HG02588 (cell line): ENCODE data around the gene SLC26A1.

Experiments
- ATAC-seq: cut with Tn5 transposase; IDR thresholded peaks from one replicate; pipeline ENCODE4 v1.9.1; 2021; ENCODE audit warnings: mild to moderate bottlenecking, moderate library complexity; ENCODE audit not compliant: unreplicated experiment

SLC26A1 gene

DNA sequence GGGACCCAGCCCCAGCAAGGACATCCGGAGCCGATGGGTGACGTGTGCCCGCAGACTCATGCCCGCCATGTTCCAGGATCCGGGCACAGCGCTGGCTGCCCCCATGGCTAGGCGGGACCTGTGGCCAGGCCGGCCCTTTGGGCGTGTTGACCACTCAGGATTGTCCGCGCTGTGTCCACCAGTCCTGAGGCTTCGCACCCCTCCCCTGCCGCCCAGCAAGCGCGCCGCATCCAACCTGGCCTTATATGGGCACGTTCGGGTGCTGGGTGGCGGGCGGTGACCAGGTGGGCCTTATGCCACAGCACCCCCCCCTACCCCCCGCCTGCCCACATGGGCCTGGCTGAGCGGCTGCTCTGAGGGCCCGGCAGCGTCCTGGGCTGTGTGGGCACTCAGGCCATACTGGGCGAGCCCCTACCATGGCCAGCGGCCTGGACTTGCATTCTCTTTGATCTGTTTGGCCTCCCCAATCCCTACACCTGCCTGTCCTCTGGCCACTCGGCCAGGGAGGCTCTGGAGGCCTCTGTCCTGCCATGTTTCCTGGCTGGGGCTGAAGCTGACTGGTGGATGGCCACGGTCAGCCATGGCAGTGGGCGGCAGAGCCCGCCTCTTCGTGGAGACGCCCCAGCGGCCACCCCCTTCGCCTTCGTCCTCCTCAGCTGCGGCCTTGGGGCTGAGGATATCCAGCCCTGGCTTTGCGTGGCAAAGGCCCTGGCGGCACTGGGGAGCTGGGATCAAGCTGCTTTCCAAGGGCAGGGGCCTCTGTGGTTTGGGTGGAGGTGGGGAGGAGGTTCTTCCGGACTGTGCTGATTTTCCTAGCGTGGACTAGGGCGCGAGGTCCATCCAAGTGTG lies 20.2 kb upstream of the SLC26A1 start:
- no peak for ATAC-seq

DNA sequence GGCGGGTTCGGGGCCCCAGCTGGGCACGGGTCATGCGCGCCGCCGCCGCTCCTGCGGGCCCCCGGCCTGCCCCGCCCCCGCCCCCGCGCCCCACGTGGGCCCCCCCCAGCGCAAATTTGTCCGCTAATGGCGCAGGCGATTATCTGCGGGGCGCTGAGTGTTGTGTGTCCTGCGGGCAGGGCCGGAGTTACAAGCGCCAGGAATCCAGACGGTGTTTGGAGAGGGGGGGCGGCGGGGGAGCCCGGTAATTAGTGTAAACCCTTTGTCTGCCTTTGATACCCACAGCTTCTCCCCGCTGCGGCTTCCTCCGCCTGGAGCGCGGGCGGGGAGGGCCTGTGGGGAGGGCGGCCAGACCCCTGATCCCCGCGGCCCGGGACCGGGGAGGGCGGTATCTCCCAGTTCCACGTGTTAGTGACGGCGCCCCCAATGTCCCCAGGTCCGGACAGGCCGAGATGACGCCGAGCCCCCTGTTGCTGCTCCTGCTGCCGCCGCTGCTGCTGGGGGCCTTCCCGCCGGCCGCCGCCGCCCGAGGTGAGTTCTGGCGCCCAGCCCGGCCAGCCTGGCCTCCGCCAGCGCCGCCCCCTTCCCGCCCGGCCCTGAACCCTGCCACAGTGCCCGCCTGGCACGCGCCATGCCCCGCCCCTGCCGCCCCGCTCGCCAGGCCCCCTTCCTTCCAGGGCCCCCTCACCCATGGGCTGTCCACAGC lies 19.0 kb upstream of the SLC26A1 start:
- ATAC-seq: no peak

DNA sequence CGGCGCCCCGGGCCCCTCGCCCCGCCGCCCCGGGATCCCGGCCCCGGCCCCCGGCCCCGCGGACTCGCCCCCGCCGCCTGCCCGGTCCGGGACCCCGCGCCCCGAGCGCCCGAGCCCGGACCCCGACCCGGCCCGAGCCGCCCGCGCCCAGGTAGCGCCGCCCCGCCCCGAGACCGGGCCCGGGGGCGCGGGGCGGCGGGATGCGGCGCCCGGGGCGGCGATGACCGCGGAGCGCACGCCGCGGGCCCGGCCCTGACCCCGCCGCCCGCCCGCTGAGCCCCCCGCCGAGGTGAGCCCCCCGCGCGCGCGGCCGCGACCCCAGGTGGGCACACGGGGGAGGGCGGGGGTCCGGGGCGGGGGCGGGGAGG lies 18.4 kb upstream of the SLC26A1 start:
- ATAC-seq: peak; percentile 10

DNA sequence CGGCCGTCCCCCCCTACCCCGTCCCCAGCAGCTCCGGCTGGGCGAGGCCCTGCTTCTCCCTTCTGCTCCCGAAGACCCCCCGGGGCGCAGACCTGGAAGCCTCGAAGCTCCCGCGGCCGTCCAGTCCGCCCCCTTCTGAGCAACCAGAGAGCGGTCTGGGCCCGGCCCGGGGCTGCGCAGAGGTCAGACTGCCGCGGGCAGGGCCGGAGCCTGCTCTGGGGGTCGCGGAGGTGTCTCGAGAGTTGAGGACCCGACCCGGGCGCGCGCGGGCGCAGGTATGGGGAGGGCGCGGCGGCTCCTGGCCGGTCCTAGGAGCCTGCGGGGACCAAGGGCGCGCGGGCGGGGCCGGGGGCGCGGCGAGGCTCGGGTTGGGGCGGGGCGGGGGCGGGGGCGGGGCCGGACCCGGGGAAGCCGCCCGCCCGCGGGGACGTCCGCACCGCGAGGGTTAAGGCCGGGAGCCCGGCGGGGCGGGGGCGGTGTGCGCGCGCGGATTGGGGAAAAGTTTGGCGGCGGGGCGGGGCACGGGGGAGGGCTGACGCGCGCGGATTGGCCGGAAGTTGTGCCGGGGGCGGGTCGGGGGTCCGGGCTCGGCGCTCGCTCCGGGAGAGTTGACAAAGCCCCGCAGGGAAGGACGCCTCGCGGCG lies 17.9 kb upstream of the SLC26A1 start, which contains the start of gene FGFRL1:
TSS of gene FGFRL1 (plus strand) at position 605 of the 644 bp plus-strand sequence. CDS start 860 bp downstream, outside the sequence.
- peak; percentile 38 for ATAC-seq

DNA sequence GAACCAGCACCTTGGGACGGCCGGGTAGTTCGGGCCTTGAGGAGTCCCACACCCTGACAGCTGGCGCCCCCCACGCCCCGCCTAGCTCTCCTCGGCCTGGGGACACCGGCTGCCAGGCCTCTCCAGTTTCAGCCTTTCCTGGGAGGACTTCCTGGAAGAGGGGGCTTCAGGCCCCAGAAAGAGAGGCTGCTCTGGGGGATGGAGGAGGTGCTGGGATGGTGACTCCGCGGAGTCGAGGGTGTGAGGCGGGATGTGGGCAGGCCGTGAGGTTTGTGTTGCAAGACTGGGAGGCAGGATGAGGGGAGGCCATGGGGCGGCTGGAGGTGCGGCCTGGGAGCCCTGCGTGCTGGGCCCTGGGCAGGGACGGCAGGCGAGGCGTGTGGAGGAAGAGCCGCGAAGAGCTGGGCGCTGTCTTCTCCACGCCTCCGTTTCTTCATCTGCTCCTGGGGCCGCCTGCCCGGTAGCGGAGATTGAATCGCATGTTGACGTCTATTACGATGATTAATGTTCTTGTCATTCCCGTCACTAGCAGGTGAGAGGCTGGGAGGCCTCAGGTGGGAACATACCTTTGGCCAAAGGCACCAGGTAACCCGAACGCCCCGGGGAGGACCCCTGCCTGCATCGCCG lies 17.3 kb upstream of the SLC26A1 start:
- ATAC-seq: no peak

DNA sequence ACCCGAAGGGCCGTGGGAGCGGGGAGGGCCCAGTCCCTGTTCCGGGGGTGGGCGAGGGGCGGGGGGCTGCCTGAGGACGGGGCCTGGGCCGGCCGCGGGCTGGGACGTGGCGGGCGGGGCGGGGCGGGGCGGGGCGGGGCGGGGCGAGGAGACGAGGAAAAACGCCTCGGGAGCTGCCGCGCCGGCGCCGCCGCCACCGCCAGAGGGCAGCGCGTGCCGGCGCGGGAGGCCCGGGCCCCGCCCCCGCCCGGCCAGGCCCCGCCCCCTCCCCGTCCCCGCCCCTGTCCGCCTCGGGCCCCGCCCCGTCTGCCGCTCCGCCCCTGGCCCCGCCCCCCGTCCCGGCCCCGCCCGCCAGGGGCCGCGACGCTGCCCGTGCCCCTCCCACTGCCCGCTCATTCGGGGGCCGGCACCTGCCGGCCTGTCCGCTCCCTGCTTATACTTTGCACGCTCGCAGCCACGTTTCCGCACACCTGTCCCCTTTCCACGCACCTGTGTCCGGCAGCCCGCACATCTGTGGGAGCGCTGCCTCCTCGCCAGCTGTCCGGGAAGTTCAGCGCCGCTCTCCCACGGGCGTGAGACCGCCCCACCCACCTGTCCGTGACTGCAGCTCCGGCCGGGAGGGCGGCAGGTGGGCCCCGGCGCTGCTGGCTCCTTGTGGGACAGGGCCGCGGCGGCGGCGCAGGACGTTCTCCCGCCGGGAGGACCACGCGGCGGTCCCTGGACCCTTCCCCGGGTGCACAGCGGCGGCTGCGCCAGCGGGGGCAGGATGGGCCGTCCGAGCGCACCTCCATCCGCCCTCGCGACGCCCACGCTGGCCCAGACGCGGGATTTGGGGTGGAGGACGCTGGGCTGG lies 16.6 kb upstream of the SLC26A1 start:
- peak; percentile 39 for ATAC-seq

DNA sequence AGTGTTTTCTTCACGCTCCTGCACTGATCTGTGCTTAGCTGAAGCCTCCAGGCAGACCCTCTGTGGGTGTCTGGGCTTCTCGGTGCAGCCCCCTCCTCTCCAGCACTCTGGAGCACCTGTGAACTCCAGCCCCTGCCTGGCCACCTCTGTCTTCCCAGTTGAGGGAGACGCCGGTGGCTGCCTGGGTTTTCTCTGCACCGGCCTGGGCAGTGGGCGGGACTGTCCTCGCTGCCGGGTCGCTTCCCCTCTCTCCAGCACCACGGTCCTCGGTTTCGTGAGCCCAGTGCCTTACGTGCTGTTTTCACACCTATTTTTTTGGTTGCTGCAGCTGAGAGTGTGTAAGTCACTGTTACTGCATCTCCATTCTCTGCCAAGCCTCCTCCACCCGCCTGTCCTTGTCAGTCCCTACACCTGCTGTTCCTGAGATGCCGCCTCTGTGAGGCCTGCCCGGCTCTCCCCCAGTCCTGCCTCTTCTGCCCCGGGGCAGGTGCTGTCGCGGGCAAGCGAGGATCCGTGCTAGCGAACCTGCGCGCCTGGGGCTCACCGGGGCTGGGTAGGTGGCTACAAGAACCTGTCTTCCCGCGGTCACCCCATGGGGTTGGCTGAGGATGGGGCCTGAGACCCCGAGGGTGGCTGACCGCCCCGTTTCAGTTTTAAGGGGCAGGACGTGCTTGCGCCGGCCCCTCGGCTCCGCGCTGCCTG lies 15.8 kb upstream of the SLC26A1 start:
- ATAC-seq: peak; percentile 6

DNA sequence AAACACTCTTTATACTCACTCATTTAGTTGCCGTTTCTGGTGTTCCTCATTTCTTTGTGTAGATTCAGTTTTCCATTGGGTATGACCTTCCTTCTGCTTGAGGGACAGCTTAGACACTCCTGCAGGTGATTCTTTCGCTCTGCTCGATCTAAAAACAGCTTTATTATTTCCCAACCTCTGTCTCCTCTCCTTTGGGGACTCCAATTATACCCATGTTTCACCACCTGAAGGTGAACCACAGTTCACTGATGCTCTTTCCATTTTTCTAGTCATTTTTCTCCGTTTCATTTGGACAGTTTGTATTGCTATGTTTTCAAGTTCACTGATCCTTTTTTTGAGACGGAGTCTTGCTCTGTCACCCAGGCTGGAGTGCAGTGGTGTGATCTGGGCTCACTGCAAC lies 13.7 kb upstream of the SLC26A1 start:
- no peak for ATAC-seq

DNA sequence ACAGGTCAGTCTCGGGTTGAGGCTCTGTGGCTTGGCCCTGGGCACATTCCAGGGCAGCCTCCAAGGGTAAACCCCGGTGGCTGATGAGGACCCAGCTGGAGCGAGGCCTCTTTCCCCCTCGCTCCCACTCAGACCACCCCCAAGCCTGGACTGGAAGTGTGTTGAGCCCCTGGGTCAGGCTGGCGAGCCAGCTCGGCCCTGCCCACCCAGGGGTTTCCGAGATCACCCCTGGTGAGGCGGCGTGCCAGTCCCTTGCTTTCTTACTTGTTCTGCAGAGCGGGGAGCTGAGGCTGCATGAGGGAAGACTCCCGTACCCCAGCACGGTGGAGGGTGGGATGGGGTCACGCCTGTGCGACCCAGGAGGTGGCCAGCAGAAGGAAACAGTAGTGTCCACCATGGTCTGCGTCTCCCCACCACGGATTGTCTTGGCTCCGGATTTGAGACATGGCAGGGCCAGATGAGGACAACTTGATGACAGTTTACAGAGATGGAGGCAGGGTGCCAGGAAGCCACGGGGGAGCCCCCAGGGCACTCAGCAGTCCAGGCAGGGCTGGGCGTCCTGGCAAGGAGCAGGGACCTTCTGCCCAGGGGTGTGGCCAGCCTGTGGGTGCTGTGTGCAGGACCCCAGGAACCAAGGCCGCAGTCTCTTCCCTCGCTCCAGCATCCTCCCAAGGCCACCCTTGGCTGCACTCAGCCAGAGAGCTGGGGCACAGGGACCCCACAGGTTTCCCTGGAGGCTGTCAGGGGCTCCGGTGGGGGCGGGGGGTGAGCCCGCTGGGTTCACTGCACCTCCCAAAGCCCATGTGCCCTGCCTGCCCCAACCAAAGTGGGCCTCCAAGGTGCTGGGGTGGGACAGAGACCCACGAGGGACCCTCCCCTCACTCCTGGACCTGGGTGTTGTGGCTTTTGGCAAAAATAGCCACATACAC lies 11.6 kb upstream of the SLC26A1 start:
- no peak for ATAC-seq

DNA sequence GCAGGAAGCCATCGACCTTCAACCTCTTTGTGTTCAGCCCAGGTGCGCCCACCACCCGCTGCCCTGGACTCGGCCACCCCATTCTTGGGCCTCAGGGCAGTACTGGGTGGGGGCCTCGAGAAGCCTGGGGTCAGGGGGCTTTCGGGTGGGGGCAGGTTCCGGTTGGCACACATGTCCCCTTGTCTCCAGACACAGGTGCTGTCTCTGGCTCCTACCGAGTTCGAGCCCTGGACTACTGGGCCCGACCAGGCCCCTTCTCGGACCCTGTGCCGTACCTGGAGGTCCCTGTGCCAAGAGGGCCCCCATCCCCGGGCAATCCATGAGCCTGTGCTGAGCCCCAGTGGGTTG lies 10.8 kb upstream of the SLC26A1 start:
- no peak for ATAC-seq

DNA sequence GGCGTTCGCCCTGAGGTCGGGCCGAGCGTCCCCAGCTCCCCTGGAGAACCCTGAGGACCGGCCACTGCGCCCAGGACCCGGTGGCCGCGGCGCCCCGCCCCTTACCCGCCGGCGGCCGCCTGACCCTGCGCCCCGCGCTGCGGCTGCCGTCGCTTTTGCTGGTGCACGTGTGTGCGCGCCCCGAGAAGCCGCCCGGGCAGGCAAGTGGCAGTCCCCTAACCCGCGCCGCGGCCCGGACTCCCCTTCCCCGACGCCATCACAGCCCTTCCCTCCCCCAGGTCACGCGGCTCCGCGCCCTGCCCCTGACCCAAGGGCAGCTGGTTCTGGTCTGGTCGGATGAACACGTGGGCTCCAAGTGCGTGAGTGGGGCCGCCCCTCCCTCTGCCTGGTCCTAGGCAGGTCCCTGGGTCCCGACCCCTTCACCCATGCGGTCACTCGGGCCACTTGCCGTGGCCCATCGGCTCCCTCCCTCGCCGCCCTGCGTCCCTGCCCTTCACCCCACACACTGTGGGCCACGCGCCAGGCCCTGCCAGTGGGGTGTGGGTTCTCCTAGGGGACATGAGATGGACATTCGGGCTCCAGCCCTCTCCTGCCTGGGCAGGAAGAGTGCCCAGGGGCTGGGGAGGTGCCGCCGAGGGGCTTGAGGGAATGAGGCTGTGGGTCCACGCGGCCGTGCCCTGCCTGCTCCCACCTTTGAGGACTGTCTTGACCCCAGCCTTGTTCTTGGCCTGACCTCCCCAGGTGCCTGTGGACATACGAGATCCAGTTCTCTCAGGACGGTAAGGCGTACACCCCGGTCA lies 10.3 kb upstream of the SLC26A1 start:
- no peak for ATAC-seq

DNA sequence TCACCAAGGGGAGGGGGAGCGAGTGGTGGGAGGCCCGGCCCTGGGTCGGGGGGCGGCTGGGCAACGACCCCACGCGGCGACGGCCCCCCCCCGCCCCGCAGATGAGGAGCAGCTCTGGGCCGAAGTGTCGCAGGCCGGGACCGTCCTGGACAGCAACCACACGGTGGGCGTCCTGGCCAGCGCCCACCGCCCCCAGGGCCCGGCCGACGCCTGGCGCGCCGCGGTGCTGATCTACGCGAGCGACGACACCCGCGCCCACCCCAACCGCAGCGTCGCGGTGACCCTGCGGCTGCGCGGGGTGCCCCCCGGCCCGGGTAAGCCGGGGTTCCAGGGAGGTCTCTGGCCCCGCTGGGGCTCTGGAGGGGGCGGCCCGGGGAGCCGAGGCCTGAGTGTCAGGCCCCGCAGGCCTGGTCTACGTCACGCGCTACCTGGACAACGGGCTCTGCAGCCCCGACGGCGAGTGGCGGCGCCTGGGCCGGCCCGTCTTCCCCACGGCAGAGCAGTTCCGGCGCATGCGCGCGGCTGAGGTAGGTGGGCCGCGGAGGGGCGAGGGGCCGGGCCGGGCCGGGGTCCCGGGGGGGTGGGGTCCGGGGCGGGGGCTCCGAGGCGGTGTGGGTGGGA lies 9.5 kb upstream of the SLC26A1 start:
- no peak for ATAC-seq

DNA sequence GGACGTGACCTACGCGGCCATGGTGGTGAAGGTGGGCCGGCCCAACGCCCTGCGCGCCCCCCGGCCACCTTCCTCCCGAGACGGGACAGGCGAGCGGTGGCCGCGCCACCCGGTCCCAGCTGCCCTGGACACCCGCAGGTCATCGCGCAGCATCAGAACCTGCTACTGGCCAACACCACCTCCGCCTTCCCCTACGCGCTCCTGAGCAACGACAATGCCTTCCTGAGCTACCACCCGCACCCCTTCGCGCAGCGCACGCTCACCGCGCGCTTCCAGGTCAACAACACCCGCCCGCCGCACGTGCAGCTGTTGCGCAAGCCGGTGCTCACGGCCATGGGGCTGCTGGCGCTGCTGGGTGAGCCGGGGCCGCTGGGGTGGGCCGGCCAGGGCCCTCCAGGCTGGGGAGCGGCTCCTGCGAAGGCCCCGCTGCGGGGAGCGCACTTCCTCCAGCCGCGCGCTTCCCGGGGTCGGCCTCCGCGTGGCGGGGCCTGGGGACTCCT lies 9.0 kb upstream of the SLC26A1 start:
- ATAC-seq: no peak

DNA sequence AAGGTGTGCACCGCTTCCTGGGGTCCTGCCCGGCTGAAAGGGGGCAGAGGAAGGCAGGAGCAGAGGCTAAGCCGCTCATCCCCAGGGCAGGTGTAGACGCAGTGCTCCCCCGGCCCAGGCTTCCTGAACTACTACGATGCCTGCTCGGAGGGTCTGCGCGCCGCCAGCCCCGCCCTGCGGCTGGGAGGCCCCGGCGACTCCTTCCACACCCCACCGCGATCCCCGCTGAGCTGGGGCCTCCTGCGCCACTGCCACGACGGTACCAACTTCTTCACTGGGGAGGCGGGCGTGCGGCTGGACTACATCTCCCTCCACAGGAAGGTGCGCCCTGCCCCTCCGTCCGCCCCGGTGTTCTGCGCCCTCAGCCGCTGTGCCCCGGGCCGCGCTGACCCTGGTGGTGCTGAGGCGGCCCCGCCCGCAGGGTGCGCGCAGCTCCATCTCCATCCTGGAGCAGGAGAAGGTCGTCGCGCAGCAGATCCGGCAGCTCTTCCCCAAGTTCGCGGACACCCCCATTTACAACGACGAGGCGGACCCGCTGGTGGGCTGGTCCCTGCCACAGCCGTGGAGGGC lies 8.4 kb upstream of the SLC26A1 start:
- no peak for ATAC-seq

DNA sequence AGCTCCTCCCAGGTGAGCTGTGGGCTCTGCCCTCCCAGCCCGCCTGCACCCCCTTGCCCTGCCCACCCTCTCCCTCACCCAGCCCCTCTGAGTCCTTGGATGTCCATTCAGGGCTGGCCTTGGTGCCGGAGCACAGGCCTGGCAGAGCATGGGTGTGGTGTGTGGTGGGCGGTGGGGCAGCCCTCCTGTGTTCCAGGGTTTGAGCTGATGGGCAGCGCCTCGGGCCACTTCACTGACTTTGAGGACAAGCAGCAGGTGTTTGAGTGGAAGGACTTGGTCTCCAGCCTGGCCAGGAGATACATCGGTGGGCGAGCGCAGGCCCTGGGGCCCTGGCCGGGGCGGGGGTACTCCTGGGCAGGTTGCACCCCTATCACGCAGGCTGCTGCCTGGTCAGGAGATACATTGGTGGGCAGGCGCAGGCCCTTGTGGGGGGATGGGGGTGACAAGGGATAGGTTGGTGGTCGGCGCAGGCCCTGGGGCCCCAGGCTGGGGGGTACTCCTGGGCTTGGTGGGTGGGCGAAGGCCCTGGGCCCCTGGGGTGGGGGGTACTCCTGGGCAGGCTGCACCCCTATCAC lies 7.6 kb upstream of the SLC26A1 start:
- ATAC-seq: no peak

DNA sequence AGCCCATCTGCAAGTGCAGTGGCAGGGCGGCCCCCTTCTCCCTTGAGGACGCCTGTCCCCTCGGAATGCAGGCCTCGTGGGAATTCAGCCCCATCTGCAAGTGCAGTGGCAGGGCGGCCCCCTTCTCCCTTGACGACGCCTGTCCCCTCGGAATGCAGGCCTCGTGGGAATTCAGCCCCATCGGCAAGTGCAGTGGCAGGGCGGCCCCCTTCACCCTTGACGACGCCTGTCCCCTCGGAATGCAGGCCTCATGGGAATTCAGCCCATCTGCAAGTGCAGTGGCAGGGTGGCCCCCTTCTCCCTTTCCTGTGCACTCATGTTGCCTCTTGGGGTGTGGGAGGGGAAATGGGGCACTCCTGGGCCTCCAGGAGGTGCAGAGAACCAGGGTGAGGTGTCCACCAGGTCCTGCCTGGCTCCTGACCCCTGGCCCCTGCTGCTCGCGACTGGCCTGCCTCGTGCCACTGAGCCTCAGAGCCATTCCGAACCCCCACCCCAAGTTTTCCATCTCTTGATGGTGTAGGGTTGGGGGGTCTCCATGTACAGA lies 6.8 kb upstream of the SLC26A1 start:
- ATAC-seq: no peak
